Fibroblast of lung (primary cell): ENCODE measurements around the gene ANKS6. TPM values are rescaled to one million over a fixed set of nuclear protein-coding genes. Genes with fewer than 3 reads are reported as not detected.

Experiments used
- DNase-seq, 2 donors: peaks; one replicate each; pipeline versions ENCODE4 v3.0.0 to v3.0.0-alpha.2; 2010; ENCODE audit warnings: low read depth in 2 of 2
- H2AFZ ChIP-seq: 2 replicates; pipeline ENCODE4 v1.5.1; 2012; ENCODE audit warnings: low read length, control low read depth, inconsistent platforms
- H3K27ac ChIP-seq: 2 replicates; pipeline ENCODE4 v1.5.1; 2011; ENCODE audit warnings: low read length, control low read depth; ENCODE audit not compliant: insufficient read depth
- H3K27me3 ChIP-seq: 2 replicates; pipeline ENCODE4 v1.5.1; 2011; ENCODE audit warnings: mild to moderate bottlenecking, low read length; ENCODE audit not compliant: control insufficient read depth, insufficient read depth
- H3K36me3 ChIP-seq: 2 replicates; pipeline ENCODE4 v1.5.1; 2011; ENCODE audit warnings: low read length; ENCODE audit not compliant: control insufficient read depth, insufficient read depth
- H3K4me1 ChIP-seq: 2 replicates; pipeline ENCODE4 v1.5.1; 2011; ENCODE audit warnings: low read length; ENCODE audit not compliant: control insufficient read depth, insufficient read depth; ENCODE audit errors: extremely low read depth
- H3K4me2 ChIP-seq: 2 replicates; pipeline ENCODE4 v1.5.1; 2011; ENCODE audit warnings: low read length, control low read depth; ENCODE audit not compliant: insufficient read depth; ENCODE audit errors: extremely low read depth
- H3K4me3 ChIP-seq, 4 experiments: fragments of 200-600 bp in 1 of 4; sonication (generic) in 1 of 4; replicated peaks in 1 of 4; 2 replicates each; pipeline ENCODE4 v1.5.1; 2011 to 2016; ENCODE audit warnings: low read length in 4 of 4, low read depth in 3 of 4, mild to moderate bottlenecking in 3 of 4, control low read depth in 2 of 4, inconsistent platforms in 1 of 4, mixed read lengths in 1 of 4; ENCODE audit not compliant: insufficient read depth in 1 of 4; ENCODE audit errors: control extremely low read depth in 1 of 4
- H3K79me2 ChIP-seq: 2 replicates; pipeline ENCODE4 v1.5.1; 2012; ENCODE audit warnings: mild to moderate bottlenecking, low read length, inconsistent platforms; ENCODE audit not compliant: control insufficient read depth, insufficient read depth
- H3K9ac ChIP-seq: 2 replicates; pipeline ENCODE4 v1.5.1; 2011; ENCODE audit warnings: mild to moderate bottlenecking, low read length, control low read depth; ENCODE audit not compliant: insufficient read depth
- H3K9me3 ChIP-seq: 2 replicates; pipeline ENCODE4 v1.5.1; 2012; ENCODE audit warnings: low read depth, low read length; ENCODE audit not compliant: control insufficient read depth, insufficient read depth
- H4K20me1 ChIP-seq: 2 replicates; pipeline ENCODE4 v1.5.1; 2011; ENCODE audit warnings: low read length; ENCODE audit not compliant: control insufficient read depth, insufficient read depth; ENCODE audit errors: extremely low read depth
- CTCF ChIP-seq, 2 donors: IDR thresholded peaks in 1 of 2; conservative IDR thresholded peaks in 1 of 2; 1 replicate in 1 of 2; 2 replicates in 1 of 2; pipeline ENCODE4 v1.5.1; 2011 to 2012; ENCODE audit warnings: low read length in 2 of 2, control low read depth in 1 of 2, inconsistent platforms in 1 of 2, low read depth in 1 of 2, mild to moderate bottlenecking in 1 of 2
- EZH2 ChIP-seq: IDR thresholded peaks from 2 replicates; pipeline ENCODE4 v1.5.1; 2012; ENCODE audit warnings: low read length, control low read depth, mild to moderate bottlenecking; ENCODE audit errors: missing control alignments
- polyA plus RNA-seq, 2 donors: library from polyadenylated mRNA; depleted of rRNA in 1 of 2; stranded (reverse) in 1 of 2; unstranded in 1 of 2; fragments of >200 nt; gene quantifications; 2 replicates each; pipeline ENCODE4 v1.2.1, GENCODE V29; 2011 to 2012; ENCODE audit warnings: missing spikeins in 1 of 2
- total RNA-seq: library from RNA; depleted of rRNA; stranded (reverse); fragments of >200 nt; gene quantifications from 2 replicates; pipeline ENCODE4 v1.2.1, GENCODE V29; 2014

The ANKS6 gene
- total and polyA plus RNA-seq, 2 donors (not counting 1 experiment from before 2014, with no cell fraction given) = 7.3 to 9.6 TPM

GRCh38 chr9:98825414-98825813, 29.1 kb upstream of the ANKS6 start:
- Histone ChIP-seq H3K4me3 (no peak overlapping the region), H3K79me2 (no peaks in the 10 kb centered on the region), H2AFZ (no peak overlapping the region), H3K4me1 (no peaks in the 10 kb centered on the region), H3K9ac (no peak overlapping the region), H3K9me3 (no peaks in the 10 kb centered on the region), H3K36me3 (no peaks in the 10 kb centered on the region), H4K20me1 (no peaks in the 10 kb centered on the region), H3K4me2 (no peak overlapping the region), H3K27me3 (no peaks in the 10 kb centered on the region), H3K27ac (no peak overlapping the region)
- TF ChIP-seq CTCF (conservative IDR thresholded peaks at IDR 0.05 in 1 of 2, IDR thresholded peaks at IDR 0.05 in 1 of 2; ENCODE audit: low read depth in 1 of 2, low read length in 2 of 2) = no peak
- no peak for DNase-seq

GRCh38 chr9:98823666-98824334, 27.4 kb upstream of the ANKS6 start:
- Histone ChIP-seq H3K4me2 (no peak overlapping the region), H3K4me3 (no peak overlapping the region), H3K27me3 (no peaks in the 10 kb centered on the region), H4K20me1 (no peaks in the 10 kb centered on the region), H3K36me3 (no peaks in the 10 kb centered on the region), H3K79me2 (no peaks in the 10 kb centered on the region), H3K9me3 (no peaks in the 10 kb centered on the region), H2AFZ (no peak overlapping the region), H3K27ac (no peak overlapping the region), H3K4me1 (no peaks in the 10 kb centered on the region), H3K9ac (no peak overlapping the region)
- no peak for DNase-seq
- no peak for TF ChIP-seq EZH2
- no peak for TF ChIP-seq CTCF (conservative IDR thresholded peaks at IDR 0.05 in 1 of 2, IDR thresholded peaks at IDR 0.05 in 1 of 2; ENCODE audit: low read depth in 1 of 2, low read length in 2 of 2)

GRCh38 chr9:98822661-98823060, 26.3 kb upstream of the ANKS6 start:
- no peak overlapping the region for H3K4me2 ChIP-seq
- H4K20me1 ChIP-seq = no peaks in the 10 kb centered on the region
- H2AFZ ChIP-seq = no peak overlapping the region
- H3K4me3 ChIP-seq = no peak overlapping the region
- H3K36me3 ChIP-seq = no peaks in the 10 kb centered on the region
- TF ChIP-seq EZH2 = no peak
- H3K9me3 ChIP-seq = no peaks in the 10 kb centered on the region
- H3K27ac ChIP-seq = no peak overlapping the region
- H3K9ac ChIP-seq = no peak overlapping the region
- no peaks in the 10 kb centered on the region for H3K79me2 ChIP-seq
- no peak for DNase-seq
- H3K27me3 ChIP-seq = no peaks in the 10 kb centered on the region
- no peaks in the 10 kb centered on the region for H3K4me1 ChIP-seq
